Measurements from ENCODE around the gene CEP170B.
"Not testable (repeated sequence)": the region's sequence is repeated elsewhere in the genome, so short reads cannot be mapped to it uniquely, and the experiment has no call there.

Gene CEP170B

DNA sequence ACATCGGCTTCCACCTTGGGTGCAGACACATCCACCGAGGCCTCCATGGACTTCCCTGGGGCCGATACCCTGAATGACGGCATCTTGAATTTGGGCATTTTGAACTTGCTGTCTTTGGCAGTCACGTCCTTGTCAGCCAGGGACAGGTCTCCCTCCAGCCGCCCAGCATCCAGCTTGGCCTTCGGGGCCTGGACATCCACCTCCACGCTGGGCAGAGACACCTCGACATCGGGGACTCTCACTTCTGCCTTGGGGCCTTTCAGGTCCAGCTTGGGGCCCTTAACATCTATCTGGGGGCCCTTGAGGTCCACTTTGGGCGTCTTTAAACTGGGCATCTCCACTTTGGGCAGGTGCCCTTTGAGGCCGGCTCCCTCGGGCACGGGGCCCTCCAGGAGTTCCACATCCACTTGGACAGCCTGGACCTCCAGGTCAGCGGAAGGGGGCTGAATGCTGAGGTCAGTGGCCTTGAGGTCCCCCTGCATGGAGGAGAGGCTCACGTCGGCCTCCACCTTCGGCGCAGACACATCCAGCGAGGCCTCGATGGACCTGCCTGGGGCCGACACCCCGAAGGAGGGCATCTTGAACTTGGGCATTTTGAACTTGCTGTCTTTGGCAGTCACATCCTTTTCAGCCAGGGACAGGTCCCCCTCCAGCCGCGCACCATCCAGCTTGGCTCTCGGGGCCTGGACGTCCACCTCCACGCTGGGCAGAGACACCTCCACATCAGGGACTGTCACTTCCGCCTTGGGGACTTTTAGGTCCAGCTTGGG is 79.6 kb downstream of the CEP170B start:
- not testable (repeated sequence) for DNase-seq (ENCODE audit: low read depth in 2 of 2)

DNA sequence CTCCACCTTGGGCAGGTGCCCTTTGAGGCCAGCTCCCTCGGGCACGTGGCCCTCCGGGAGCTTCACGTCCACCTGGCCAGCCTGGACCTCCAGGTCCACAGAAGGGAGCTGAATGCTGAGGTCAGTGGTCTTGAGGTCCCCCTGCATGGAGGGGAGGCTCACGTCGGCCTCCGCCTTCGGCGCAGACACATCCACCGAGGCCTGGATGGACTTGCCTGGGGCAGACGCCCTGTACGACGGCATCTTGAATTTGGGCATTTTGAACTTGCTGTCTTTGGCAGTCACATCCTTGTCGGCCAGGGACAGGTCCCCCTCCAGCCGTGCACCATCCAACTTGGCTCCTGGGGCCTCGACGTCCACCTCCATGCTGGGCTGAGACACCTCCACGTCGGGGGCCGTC is 80.2 kb downstream of the CEP170B start:
- not testable (repeated sequence) for DNase-seq (ENCODE audit: low read depth in 2 of 2)
